Breast epithelium (tissue), 4 donors: ENCODE results near the gene SORBS1. TPM values are rescaled to one million over a fixed set of nuclear protein-coding genes. Genes with fewer than 3 reads are reported as not detected.

Source experiments
- DNase-seq, 2 donors: peaks; one replicate each; pipeline ENCODE4 v3.0.0-alpha.2; 2019; ENCODE audit warnings: low spot score in 2 of 2
- H3K27ac ChIP-seq, 2 donors: fragments of 200-600 bp; sonication (generic) in 1 of 2; one replicate each; pipeline ENCODE4 v1.5.1; 2016 to 2019; ENCODE audit warnings: mild to moderate bottlenecking in 1 of 2
- H3K27me3 ChIP-seq, 2 donors: fragments of 200-600 bp; sonication (generic) in 1 of 2; one replicate each; pipeline versions ENCODE4 v1.5.1 to v1.6.0; 2017 to 2019; ENCODE audit warnings: control low read depth in 1 of 2, mild to moderate bottlenecking in 1 of 2
- H3K36me3 ChIP-seq: fragments of 200-600 bp; one replicate; pipeline ENCODE4 v1.5.1; 2019
- H3K4me1 ChIP-seq, 2 donors: fragments of 200-600 bp; sonication (generic); one replicate each; pipeline ENCODE4 v1.5.1; 2016 to 2019; ENCODE audit warnings: control low read depth in 1 of 2
- H3K4me3 ChIP-seq, 3 donors: fragments of 200-600 bp; sonication (generic); 1 replicate in 2 of 3; 2 replicates in 1 of 3; pipeline ENCODE4 v1.5.1; 2016 to 2019; ENCODE audit warnings: mild to moderate bottlenecking in 3 of 3, moderate library complexity in 2 of 3
- H3K9me3 ChIP-seq, 2 donors: fragments of 200-600 bp; sonication (generic) in 1 of 2; one replicate each; pipeline ENCODE4 v1.5.1; 2016 to 2019; ENCODE audit warnings: control low read depth in 1 of 2
- CTCF ChIP-seq, 3 donors: fragments of 450-650 bp; IDR thresholded peaks; one replicate each; pipeline ENCODE4 v1.5.1; 2016 to 2017; ENCODE audit warnings: antibody characterized with exemption in 3 of 3, mild to moderate bottlenecking in 3 of 3, moderate library complexity in 3 of 3
- POLR2A ChIP-seq: fragments of 450-650 bp; IDR thresholded peaks from one replicate; pipeline ENCODE4 v1.6.1; 2016; ENCODE audit warnings: antibody characterized with exemption, mild to moderate bottlenecking, moderate library complexity
- POLR2AphosphoS5 ChIP-seq, 3 donors: sonication (generic); formaldehyde crosslinking; IDR thresholded peaks; one replicate each; pipeline ENCODE4 v1.6.1; 2017; ENCODE audit warnings: antibody characterized with exemption in 3 of 3
- intact Hi-C: fragments of 100-400 bp; cut with DNase I; formaldehyde crosslinking; loops from one replicate; pipeline ENCODE4 v1.15.1; 2023; ENCODE audit warnings: low total_unique reads
- total RNA-seq, 3 donors: library from RNA; depleted of rRNA; stranded (reverse); fragments of >200 nt; gene quantifications; one replicate each; pipeline ENCODE4 v1.1.0, GENCODE V29; 2016

The SORBS1 gene
- total RNA-seq, 3 donors from 2014 or later: 156 to 455 (median 200) TPM

DNA sequence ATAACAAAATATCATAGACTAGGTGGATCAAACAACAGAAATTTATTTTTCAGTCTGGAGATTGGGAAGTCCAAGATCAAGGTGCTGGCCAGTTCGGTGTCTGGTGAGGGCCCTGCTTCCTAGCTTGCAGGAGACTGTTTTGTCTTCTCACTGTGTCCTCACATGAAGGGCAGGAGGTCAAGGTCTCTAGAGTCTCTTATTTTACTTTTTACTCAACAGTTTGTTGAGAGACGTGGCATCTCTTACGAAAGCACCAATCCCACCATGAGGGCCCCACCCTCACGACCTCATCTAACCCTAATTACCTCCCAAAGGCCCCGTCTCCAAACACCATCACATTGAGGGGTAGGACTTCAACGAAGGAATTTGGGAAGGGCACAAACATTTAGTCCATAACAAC, 41.2 kb upstream of the SORBS1 start:
- intact Hi-C loops: loop anchor here (5.0 kb wide), 1 partner anchor 230 kb away; no protein-coding TSS in a partner anchor
- no peak for DNase-seq
- TF ChIP-seq CTCF (IDR thresholded peaks at IDR 0.05): no peak
- Histone ChIP-seq H3K4me3 (no peak overlapping the region), H3K27ac (no peak overlapping the region), H3K4me1 (no peaks in the 10 kb centered on the region), H3K36me3 (no peaks in the 10 kb centered on the region), H3K27me3 (no peaks in the 10 kb centered on the region), H3K9me3 (no peaks in the 10 kb centered on the region)

GRCh38 chr10:95601116-95601719, 40.0 kb upstream of the SORBS1 start:
- Histone ChIP-seq H3K4me1 (no peaks in the 10 kb centered on the region), H3K27ac (no peak overlapping the region), H3K9me3 (no peaks in the 10 kb centered on the region), H3K36me3 (no peaks in the 10 kb centered on the region), H3K27me3 (no peaks in the 10 kb centered on the region), H3K4me3 (no peak overlapping the region)
- peak; percentile 64 to 74 for DNase-seq
- intact Hi-C loops: loop anchor here (5.0 kb wide), 1 partner anchor 229 kb away; no protein-coding TSS in a partner anchor
- TF ChIP-seq POLR2A: no peak
- TF ChIP-seq CTCF (IDR thresholded peaks at IDR 0.05): peak; percentile 80 to 96 (median 92)
- peak in 2 of 3 donors; percentile 62 to 69 for TF ChIP-seq POLR2AphosphoS5 (IDR thresholded peaks at IDR 0.05)

GRCh38 chr10:95600158-95600557, 39.0 kb upstream of the SORBS1 start:
- H3K4me1 ChIP-seq: no peaks in the 10 kb centered on the region
- intact Hi-C loops: loop anchor here (5.0 kb wide), 1 partner anchor 228 kb away; no protein-coding TSS in a partner anchor
- DNase-seq: no peak
- no peaks in the 10 kb centered on the region for H3K36me3 ChIP-seq
- no peaks in the 10 kb centered on the region for H3K9me3 ChIP-seq
- no peak overlapping the region for H3K27ac ChIP-seq
- no peak for TF ChIP-seq POLR2A
- TF ChIP-seq CTCF (IDR thresholded peaks at IDR 0.05): no peak
- TF ChIP-seq POLR2AphosphoS5 (IDR thresholded peaks at IDR 0.05): no peak
- H3K4me3 ChIP-seq: no peak overlapping the region
- H3K27me3 ChIP-seq: no peaks in the 10 kb centered on the region

- Histone ChIP-seq H3K4me1 (no peaks in the 10 kb centered on the region), H3K4me3 (no peak overlapping the region), H3K9me3 (no peaks in the 10 kb centered on the region), H3K27me3 (no peaks in the 10 kb centered on the region), H3K36me3 (no peaks in the 10 kb centered on the region), H3K27ac (no peak overlapping the region)
- DNase-seq: no peak
- intact Hi-C loops: loop anchor here (10.0 kb wide), 1 partner anchor 163 kb away; no protein-coding TSS in a partner anchor
- TF ChIP-seq POLR2A (no peak), POLR2AphosphoS5 (IDR thresholded peaks at IDR 0.05) (no peak), CTCF (IDR thresholded peaks at IDR 0.05) (no peak)
Observed at GRCh38 chr10:95597788-95598187, 36.6 kb upstream of the SORBS1 start.

DNA sequence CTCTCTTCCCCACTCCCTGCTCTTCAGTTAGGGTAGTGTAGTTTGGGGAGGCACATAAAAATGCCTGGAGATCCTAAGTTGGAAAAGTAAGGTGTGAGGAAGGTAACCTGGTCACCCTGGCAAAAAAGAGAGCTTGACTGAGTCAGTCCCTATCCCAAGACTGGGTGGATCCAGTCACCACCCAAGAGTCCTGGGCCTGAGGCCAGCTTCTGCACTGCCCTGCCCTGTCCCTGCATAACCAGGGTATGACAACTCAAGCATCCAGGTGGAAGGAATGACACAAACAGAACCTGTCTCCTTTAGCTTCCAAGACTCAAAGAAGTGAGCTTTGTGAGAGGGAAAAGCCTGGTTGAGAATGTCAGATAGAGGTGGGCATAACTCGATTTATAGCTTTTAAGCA, 26.9 kb upstream of the SORBS1 start:
- intact Hi-C loops: no loop called here
- no peak for DNase-seq
- TF ChIP-seq POLR2A (no peak), POLR2AphosphoS5 (IDR thresholded peaks at IDR 0.05) (no peak), CTCF (IDR thresholded peaks at IDR 0.05) (no peak)
- Histone ChIP-seq H3K4me3 (no peak overlapping the region), H3K9me3 (no peaks in the 10 kb centered on the region), H3K4me1 (no peaks in the 10 kb centered on the region), H3K36me3 (no peaks in the 10 kb centered on the region), H3K27me3 (no peaks in the 10 kb centered on the region), H3K27ac (no peak overlapping the region)
